Loucy (cell line): ENCODE data around the gene RHEX.

Experiments
- H2AFZ ChIP-seq: fragments of 200-600 bp; sonication (generic); 2 replicates; pipeline ENCODE4 v1.6.0; 2016; ENCODE audit warnings: antibody characterized with exemption, mild to moderate bottlenecking, low read length, moderate library complexity
- H3F3A ChIP-seq: fragments of 200-600 bp; 2 replicates; pipeline ENCODE4 v1.6.0; 2016; ENCODE audit warnings: antibody characterized with exemption, low read depth, mild to moderate bottlenecking
- H3K27me3 ChIP-seq: fragments of 200-600 bp; sonication (generic); 2 replicates; pipeline ENCODE4 v1.6.1; 2014; ENCODE audit warnings: low read length, mild to moderate bottlenecking; ENCODE audit not compliant: insufficient read depth, poor library complexity, severe bottlenecking
- H3K36me3 ChIP-seq: fragments of 200-600 bp; sonication (generic); 2 replicates; pipeline ENCODE4 v1.6.1; 2016; ENCODE audit warnings: low read length; ENCODE audit not compliant: insufficient read depth
- H3K4me1 ChIP-seq: fragments of 200-600 bp; sonication (generic); 2 replicates; pipeline ENCODE4 v1.5.1; 2014; ENCODE audit warnings: low read length, mild to moderate bottlenecking; ENCODE audit not compliant: insufficient read depth, poor library complexity, severe bottlenecking
- H3K4me2 ChIP-seq: fragments of 200-600 bp; sonication (generic); 2 replicates; pipeline ENCODE4 v1.6.0; 2014; ENCODE audit warnings: antibody characterized with exemption, low read length, low read depth, mild to moderate bottlenecking; ENCODE audit not compliant: poor library complexity, severe bottlenecking
- H3K4me3 ChIP-seq: fragments of 200-600 bp; sonication (generic); 2 replicates; pipeline ENCODE4 v1.5.1; 2014; ENCODE audit warnings: low read length, mild to moderate bottlenecking, mixed read lengths; ENCODE audit not compliant: poor library complexity, severe bottlenecking
- H3K79me2 ChIP-seq: fragments of 200-600 bp; sonication (generic); 2 replicates; pipeline ENCODE4 v1.6.1; 2014; ENCODE audit warnings: low read length; ENCODE audit not compliant: insufficient read depth
- H3K9ac ChIP-seq: fragments of 200-600 bp; sonication (generic); 2 replicates; pipeline ENCODE4 v1.6.0; 2014; ENCODE audit warnings: mild to moderate bottlenecking, low read depth, low read length, moderate library complexity; ENCODE audit not compliant: poor library complexity, severe bottlenecking
- H3K9me2 ChIP-seq: fragments of 200-600 bp; sonication (generic); replicated peaks from 2 replicates; pipeline ENCODE4 v1.6.1; 2016; ENCODE audit warnings: low read depth, low read length, mixed read lengths
- H3K9me3 ChIP-seq: fragments of 200-600 bp; sonication (generic); 2 replicates; pipeline ENCODE4 v1.6.1; 2014; ENCODE audit warnings: mild to moderate bottlenecking, antibody characterized with exemption, low read length, low read depth; ENCODE audit not compliant: insufficient read depth
- H4K20me1 ChIP-seq: fragments of 200-600 bp; sonication (generic); 2 replicates; pipeline ENCODE4 v1.6.0; 2014; ENCODE audit warnings: antibody characterized with exemption, low read length, mild to moderate bottlenecking; ENCODE audit not compliant: insufficient read depth, poor library complexity, severe bottlenecking
- EZH2phosphoT487 ChIP-seq: fragments of 200-600 bp; IDR thresholded peaks from 2 replicates; pipeline ENCODE4 v1.6.1; 2018; ENCODE audit warnings: antibody characterized with exemption, mild to moderate bottlenecking, moderate library complexity, borderline replicate concordance
- TF ChIP-seq, protein P1 (sequence below): fragments of 200-600 bp; sonication (generic); conservative IDR thresholded peaks from 2 replicates; pipeline ENCODE4 v1.5.1; 2014; ENCODE audit warnings: mild to moderate bottlenecking, antibody characterized with exemption, low read length

RHEX gene

DNA sequence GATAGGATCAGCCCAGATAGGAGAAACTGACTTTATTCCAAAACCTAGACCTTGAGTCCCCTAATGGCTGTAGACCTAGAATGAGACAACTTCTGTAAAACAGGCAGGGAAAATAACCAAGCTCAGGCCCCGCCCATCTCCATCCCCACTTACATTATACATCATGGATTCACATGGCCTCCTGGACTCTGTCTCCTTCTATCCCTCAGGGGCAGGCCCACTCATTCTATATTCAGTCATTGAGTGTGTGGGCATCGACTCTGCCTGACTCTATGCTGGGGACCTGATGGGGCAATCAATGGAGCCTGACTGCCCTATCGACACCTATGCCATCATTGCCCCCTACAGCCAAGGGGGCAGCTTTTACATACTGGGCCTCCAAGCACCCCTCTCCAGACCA lies 57.8 kb downstream of the RHEX start:
- TF ChIP-seq, protein P1, sequence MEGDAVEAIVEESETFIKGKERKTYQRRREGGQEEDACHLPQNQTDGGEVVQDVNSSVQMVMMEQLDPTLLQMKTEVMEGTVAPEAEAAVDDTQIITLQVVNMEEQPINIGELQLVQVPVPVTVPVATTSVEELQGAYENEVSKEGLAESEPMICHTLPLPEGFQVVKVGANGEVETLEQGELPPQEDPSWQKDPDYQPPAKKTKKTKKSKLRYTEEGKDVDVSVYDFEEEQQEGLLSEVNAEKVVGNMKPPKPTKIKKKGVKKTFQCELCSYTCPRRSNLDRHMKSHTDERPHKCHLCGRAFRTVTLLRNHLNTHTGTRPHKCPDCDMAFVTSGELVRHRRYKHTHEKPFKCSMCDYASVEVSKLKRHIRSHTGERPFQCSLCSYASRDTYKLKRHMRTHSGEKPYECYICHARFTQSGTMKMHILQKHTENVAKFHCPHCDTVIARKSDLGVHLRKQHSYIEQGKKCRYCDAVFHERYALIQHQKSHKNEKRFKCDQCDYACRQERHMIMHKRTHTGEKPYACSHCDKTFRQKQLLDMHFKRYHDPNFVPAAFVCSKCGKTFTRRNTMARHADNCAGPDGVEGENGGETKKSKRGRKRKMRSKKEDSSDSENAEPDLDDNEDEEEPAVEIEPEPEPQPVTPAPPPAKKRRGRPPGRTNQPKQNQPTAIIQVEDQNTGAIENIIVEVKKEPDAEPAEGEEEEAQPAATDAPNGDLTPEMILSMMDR: no peak
- TF ChIP-seq EZH2phosphoT487: no peak
- H2AFZ ChIP-seq: no peak overlapping the region
- H3K4me1 ChIP-seq: peaks cover 21% of the 10 kb centered on the region
- H3K36me3 ChIP-seq: no peaks in the 10 kb centered on the region
- H3F3A ChIP-seq: no peaks in the 10 kb centered on the region
- no peak overlapping the region for H3K9ac ChIP-seq
- H4K20me1 ChIP-seq: no peaks in the 10 kb centered on the region
- H3K9me3 ChIP-seq: no peaks in the 10 kb centered on the region
- H3K27me3 ChIP-seq: no peaks in the 10 kb centered on the region
- H3K9me2 ChIP-seq: no peaks in the 10 kb centered on the region
- H3K4me2 ChIP-seq: no peak overlapping the region
- no peak overlapping the region for H3K4me3 ChIP-seq
- no peaks in the 10 kb centered on the region for H3K79me2 ChIP-seq

DNA sequence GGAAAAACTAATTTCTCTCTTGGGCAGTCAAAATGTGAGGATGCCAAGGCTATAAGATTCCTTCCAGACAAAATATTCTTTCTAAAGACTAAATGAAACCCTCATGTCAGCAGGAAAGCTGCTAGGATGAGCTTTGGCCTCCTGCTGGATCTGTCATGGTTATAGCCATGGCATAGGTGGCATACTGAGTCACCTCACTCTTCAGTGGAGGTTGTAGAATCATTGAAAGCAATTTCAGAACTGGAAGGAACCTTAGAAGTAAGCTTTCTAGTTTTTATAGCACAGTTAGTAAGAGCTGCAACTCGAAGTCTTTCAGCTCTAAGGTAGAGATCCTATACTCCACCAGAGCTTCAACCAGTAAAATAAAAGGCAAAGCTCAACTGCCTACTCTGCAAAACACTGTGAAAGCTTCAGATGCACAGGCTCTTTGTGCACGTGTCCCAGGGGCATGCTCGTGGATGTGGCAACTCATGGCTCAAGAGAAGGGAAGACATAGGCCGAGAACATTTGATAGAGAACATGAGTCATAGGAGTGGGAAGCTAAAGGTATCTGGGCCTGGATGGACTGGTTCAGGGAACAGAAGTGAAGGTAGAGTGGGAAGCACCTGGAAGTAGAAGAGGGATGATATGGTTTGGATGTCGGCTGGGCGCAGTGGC lies 58.4 kb downstream of the RHEX start:
- Histone ChIP-seq H2AFZ (no peak overlapping the region), H3K9me3 (no peaks in the 10 kb centered on the region)
- TF ChIP-seq, protein P1: no peak
- no peak for TF ChIP-seq EZH2phosphoT487

DNA sequence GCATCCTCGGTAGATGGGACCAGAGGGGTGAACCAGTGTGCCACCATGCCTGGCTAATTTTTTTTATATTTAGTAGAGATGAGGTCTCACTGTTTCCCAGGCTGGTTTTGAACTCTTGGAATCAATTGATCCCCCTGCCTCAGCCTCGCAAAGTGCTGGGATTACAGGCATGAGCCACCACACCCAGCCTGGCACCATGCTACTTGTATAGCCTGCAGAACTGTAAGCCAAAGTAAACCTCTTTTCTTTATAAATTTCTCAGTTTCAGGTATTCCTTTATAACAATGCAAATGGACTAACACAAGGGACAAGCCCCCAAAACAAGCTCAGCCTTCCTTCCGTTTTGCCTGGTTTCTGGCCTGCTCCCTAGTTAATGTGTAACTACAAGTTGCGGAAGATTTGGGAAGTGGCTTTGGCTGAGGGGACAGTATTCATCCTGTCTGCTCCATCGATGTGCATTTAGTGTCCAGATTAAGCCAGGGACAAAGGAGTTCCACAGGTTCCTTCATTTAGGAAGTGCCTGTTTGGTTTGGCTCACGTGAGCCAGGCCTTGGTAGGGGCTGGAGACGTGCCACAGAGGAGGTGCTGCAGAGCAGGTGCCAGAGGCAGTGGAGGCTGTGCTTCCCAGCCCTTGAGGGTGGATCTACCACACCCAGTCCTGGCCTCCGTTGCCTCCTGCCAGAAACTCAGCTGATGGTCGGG lies 59.8 kb downstream of the RHEX start:
- no peaks in the 10 kb centered on the region for H4K20me1 ChIP-seq
- no peaks in the 10 kb centered on the region for H3K79me2 ChIP-seq
- no peak overlapping the region for H2AFZ ChIP-seq
- no peaks in the 10 kb centered on the region for H3K9me2 ChIP-seq
- peaks cover 14% of the 10 kb centered on the region for H3K4me1 ChIP-seq
- no peaks in the 10 kb centered on the region for H3K9me3 ChIP-seq
- no peak overlapping the region for H3K4me3 ChIP-seq
- no peak overlapping the region for H3K4me2 ChIP-seq
- TF ChIP-seq, protein P1: no peak
- TF ChIP-seq EZH2phosphoT487: no peak
- no peak overlapping the region for H3K9ac ChIP-seq
- H3K27me3 ChIP-seq: no peaks in the 10 kb centered on the region
- no peaks in the 10 kb centered on the region for H3F3A ChIP-seq
- no peaks in the 10 kb centered on the region for H3K36me3 ChIP-seq

More for the DNA sequence above, 58.4 kb downstream of the RHEX start:
- no peaks in the 10 kb centered on the region for H4K20me1 ChIP-seq
- H3F3A ChIP-seq: no peaks in the 10 kb centered on the region
- H3K27me3 ChIP-seq: no peaks in the 10 kb centered on the region
- H3K4me2 ChIP-seq: no peak overlapping the region
- H3K4me3 ChIP-seq: no peak overlapping the region
- peaks cover 15% of the 10 kb centered on the region for H3K4me1 ChIP-seq
- H3K9ac ChIP-seq: no peak overlapping the region
- no peaks in the 10 kb centered on the region for H3K36me3 ChIP-seq
- no peaks in the 10 kb centered on the region for H3K9me2 ChIP-seq
- H3K79me2 ChIP-seq: no peaks in the 10 kb centered on the region
